ENCODE measurements around the gene FKBP10.

Gene FKBP10

GRCh38 chr17:41812381-41813151, at the start of gene FKBP10:
Gene FKBP10 (plus strand): TSS chr17:41813004. CDS start chr17:41813035, 31 bp downstream.
- peak within 1 kb of the TSS; percentile 77 to 82 for H3K4me3 ChIP-seq (replicated peaks in 1 of 2; ENCODE audit: low read depth in 2 of 2, low read length in 2 of 2)
- peak; percentile 88 for DNase-seq (ENCODE audit: low read depth in 2 of 2)
- no peak for TF ChIP-seq CTCF (IDR thresholded peaks at IDR 0.05; ENCODE audit: low read depth, low read length)

- TF ChIP-seq CTCF (IDR thresholded peaks at IDR 0.05; ENCODE audit: low read depth, low read length): no peak
- H3K4me3 ChIP-seq (replicated peaks in 1 of 2; ENCODE audit: low read depth in 2 of 2, low read length in 2 of 2): no peak overlapping the region
- DNase-seq (ENCODE audit: low read depth in 2 of 2): no peak
Observed at GRCh38 chr17:41763327-41763726, 49.5 kb upstream of the FKBP10 start.

- no peak for TF ChIP-seq CTCF (IDR thresholded peaks at IDR 0.05; ENCODE audit: low read depth, low read length)
- no peak overlapping the region for H3K4me3 ChIP-seq (replicated peaks in 1 of 2; ENCODE audit: low read depth in 2 of 2, low read length in 2 of 2)
- DNase-seq (ENCODE audit: low read depth in 2 of 2): no peak
Observed at GRCh38 chr17:41766135-41766534, 46.7 kb upstream of the FKBP10 start.

- TF ChIP-seq CTCF (IDR thresholded peaks at IDR 0.05; ENCODE audit: low read depth, low read length): no peak
Observed at GRCh38 chr17:41767324-41768042, 45.3 kb upstream of the FKBP10 start.

GRCh38 chr17:41768682-41769288, 44.0 kb upstream of the FKBP10 start:
- DNase-seq (ENCODE audit: low read depth in 2 of 2): no peak
- no peak for TF ChIP-seq CTCF (IDR thresholded peaks at IDR 0.05; ENCODE audit: low read depth, low read length)
- H3K4me3 ChIP-seq (replicated peaks in 1 of 2; ENCODE audit: low read depth in 2 of 2, low read length in 2 of 2): no peak overlapping the region

More at GRCh38 chr17:41767324-41768042, 45.3 kb upstream of the FKBP10 start:
- no peak for DNase-seq (ENCODE audit: low read depth in 2 of 2)
- H3K4me3 ChIP-seq (replicated peaks in 1 of 2; ENCODE audit: low read depth in 2 of 2, low read length in 2 of 2): no peak overlapping the region

GRCh38 chr17:41769346-41769862, 43.4 kb upstream of the FKBP10 start:
- no peak overlapping the region for H3K4me3 ChIP-seq (replicated peaks in 1 of 2; ENCODE audit: low read depth in 2 of 2, low read length in 2 of 2)
- no peak for TF ChIP-seq CTCF (IDR thresholded peaks at IDR 0.05; ENCODE audit: low read depth, low read length)
- no peak for DNase-seq (ENCODE audit: low read depth in 2 of 2)
